OCI-LY1 (cell line): ENCODE results near the gene ADCYAP1R1.

Source experiments
- H2AFZ ChIP-seq: fragments of 200-600 bp; sonication (generic), shearing (Covaris generic); 2 replicates; pipeline ENCODE4 v1.6.0; 2014; ENCODE audit warnings: antibody characterized with exemption, mild to moderate bottlenecking, low read length
- H3F3A ChIP-seq: fragments of 200-600 bp; sonication (generic), shearing (Covaris generic); 2 replicates; pipeline ENCODE4 v1.6.0; 2014; ENCODE audit warnings: mild to moderate bottlenecking, antibody characterized with exemption, low read length, moderate library complexity; ENCODE audit not compliant: insufficient read depth
- H3K27ac ChIP-seq: fragments of 200-600 bp; sonication (generic); 2 replicates; pipeline ENCODE4 v1.5.1; 2014; ENCODE audit warnings: low read length, mixed run types, mild to moderate bottlenecking, low read depth; ENCODE audit not compliant: poor library complexity, severe bottlenecking
- H3K27me3 ChIP-seq: fragments of 200-600 bp; sonication (generic); 2 replicates; pipeline ENCODE4 v1.6.0; 2014; ENCODE audit warnings: antibody characterized with exemption, mild to moderate bottlenecking, low read length, moderate library complexity; ENCODE audit not compliant: insufficient read depth
- H3K36me3 ChIP-seq: fragments of 200-600 bp; sonication (generic); 2 replicates; pipeline ENCODE4 v1.6.1; 2014; ENCODE audit warnings: mild to moderate bottlenecking, antibody characterized with exemption, low read length, moderate library complexity, mixed read lengths; ENCODE audit not compliant: insufficient read depth
- H3K4me1 ChIP-seq: fragments of 200-600 bp; sonication (generic); 2 replicates; pipeline ENCODE4 v1.5.1; 2014; ENCODE audit warnings: mild to moderate bottlenecking, low read length, moderate library complexity; ENCODE audit not compliant: insufficient read depth, severe bottlenecking
- H3K4me2 ChIP-seq: fragments of 200-600 bp; sonication (generic), shearing (Covaris generic); 2 replicates; pipeline ENCODE4 v1.6.1; 2014; ENCODE audit warnings: low read length
- H3K4me3 ChIP-seq: fragments of 200-600 bp; sonication (generic); 2 replicates; pipeline ENCODE4 v1.5.1; 2014; ENCODE audit warnings: low read length, low read depth, mild to moderate bottlenecking, mixed read lengths; ENCODE audit not compliant: poor library complexity, severe bottlenecking
- H3K79me2 ChIP-seq: fragments of 200-600 bp; shearing (Covaris generic); 2 replicates; pipeline ENCODE4 v1.6.1; 2016; ENCODE audit warnings: mixed run types, low read length, mixed read lengths; ENCODE audit not compliant: insufficient read depth
- H3K9ac ChIP-seq: fragments of 200-600 bp; sonication (generic), shearing (Covaris generic); 2 replicates; pipeline ENCODE4 v1.6.1; 2014; ENCODE audit warnings: mild to moderate bottlenecking, low read length, mixed read lengths
- H3K9me2 ChIP-seq: fragments of 200-600 bp; sonication (generic), shearing (Covaris generic); 2 replicates; pipeline ENCODE4 v1.6.1; 2014; ENCODE audit warnings: low read depth, mild to moderate bottlenecking, low read length, mixed read lengths
- H3K9me3 ChIP-seq: fragments of 200-600 bp; shearing (Covaris generic); 2 replicates; pipeline ENCODE4 v1.6.1; 2014; ENCODE audit warnings: low read length, mixed read lengths
- H4K20me1 ChIP-seq: fragments of 200-600 bp; sonication (generic), shearing (Covaris generic); 2 replicates; pipeline ENCODE4 v1.6.0; 2016; ENCODE audit warnings: mild to moderate bottlenecking, low read length; ENCODE audit not compliant: insufficient read depth
- CTCF ChIP-seq: fragments of 200-600 bp; sonication (generic), shearing (Covaris generic); IDR thresholded peaks from 2 replicates; pipeline ENCODE4 v1.5.1; 2017; ENCODE audit warnings: mild to moderate bottlenecking, antibody characterized with exemption, low read length, moderate library complexity, mixed read lengths
- EZH2 ChIP-seq: fragments of 200-600 bp; sonication (generic), shearing (Covaris generic); IDR thresholded peaks from 2 replicates; pipeline ENCODE4 v1.8.0; 2017; ENCODE audit warnings: borderline replicate concordance, mixed run types, mild to moderate bottlenecking, antibody characterized with exemption, low read length, moderate library complexity, mixed read lengths

Gene ADCYAP1R1

DNA sequence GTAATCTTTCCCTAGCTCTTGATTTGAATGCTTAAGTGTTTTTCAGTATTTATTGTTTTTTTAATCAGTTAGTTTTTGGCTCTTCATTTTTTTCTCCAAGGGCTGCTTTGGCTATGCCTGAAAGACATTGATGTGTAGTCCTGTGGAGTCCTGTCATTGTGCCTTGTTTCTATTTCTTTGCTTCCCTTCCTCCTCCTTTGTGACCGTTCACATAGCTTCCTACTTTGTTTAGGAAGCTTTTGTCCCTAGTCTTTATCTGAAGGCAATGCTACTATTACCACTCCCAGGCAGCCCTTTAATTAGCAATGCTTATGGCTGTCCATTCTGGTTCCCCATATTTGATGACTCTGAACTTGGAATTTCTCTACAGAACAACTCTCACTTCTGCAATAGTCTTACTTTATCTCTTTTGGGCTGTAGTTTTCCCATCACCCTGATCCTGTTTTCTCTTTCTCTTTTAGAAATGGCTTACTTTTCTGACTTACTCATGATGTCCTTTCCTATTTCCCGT, 39.9 kb downstream of the ADCYAP1R1 start:
- no peaks in the 10 kb centered on the region for H3F3A ChIP-seq
- H3K27ac ChIP-seq = no peak overlapping the region
- TF ChIP-seq EZH2 (no peak), CTCF (no peak)

GRCh38 chr7:31092606-31093005, 40.5 kb downstream of the ADCYAP1R1 start:
- no peak overlapping the region for H3K27ac ChIP-seq
- no peaks in the 10 kb centered on the region for H3K36me3 ChIP-seq
- no peaks in the 10 kb centered on the region for H4K20me1 ChIP-seq
- no peaks in the 10 kb centered on the region for H3K27me3 ChIP-seq
- H3K9me3 ChIP-seq = no peaks in the 10 kb centered on the region
- no peaks in the 10 kb centered on the region for H3F3A ChIP-seq
- no peak overlapping the region for H3K4me3 ChIP-seq
- TF ChIP-seq CTCF (no peak), EZH2 (no peak)
- H3K9ac ChIP-seq = no peak overlapping the region
- no peaks in the 10 kb centered on the region for H3K79me2 ChIP-seq
- H3K9me2 ChIP-seq = no peaks in the 10 kb centered on the region
- H3K4me1 ChIP-seq = no peaks in the 10 kb centered on the region
- no peak overlapping the region for H2AFZ ChIP-seq
- H3K4me2 ChIP-seq = no peak overlapping the region

More for the DNA sequence above, 39.9 kb downstream of the ADCYAP1R1 start:
- Histone ChIP-seq H3K9me3 (no peaks in the 10 kb centered on the region), H3K4me3 (no peak overlapping the region), H3K9me2 (no peaks in the 10 kb centered on the region), H3K4me1 (no peaks in the 10 kb centered on the region), H3K4me2 (no peak overlapping the region), H4K20me1 (no peaks in the 10 kb centered on the region), H3K79me2 (no peaks in the 10 kb centered on the region), H2AFZ (no peak overlapping the region), H3K9ac (no peak overlapping the region), H3K27me3 (no peaks in the 10 kb centered on the region), H3K36me3 (no peaks in the 10 kb centered on the region)

DNA sequence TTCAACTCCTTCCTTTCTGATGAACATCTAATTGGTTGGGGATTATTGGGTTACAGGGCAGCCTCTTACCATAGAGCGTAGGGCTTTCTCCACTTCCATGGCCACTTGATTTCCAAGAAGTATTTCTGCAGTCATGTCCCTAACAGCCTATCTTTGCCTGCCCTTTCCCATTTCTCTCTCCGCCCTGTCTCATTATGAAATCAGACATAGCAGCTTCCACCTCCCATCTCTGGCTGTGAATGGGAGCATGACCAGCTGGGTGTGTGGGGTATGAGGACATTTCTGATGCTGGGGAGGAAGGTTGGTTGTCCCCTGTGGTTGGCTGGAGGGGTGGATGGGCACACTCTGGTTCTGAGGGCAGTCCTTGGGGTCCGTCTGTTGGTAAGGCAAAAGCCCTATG, 41.2 kb downstream of the ADCYAP1R1 start:
- Histone ChIP-seq H3K36me3 (no peaks in the 10 kb centered on the region), H3K27me3 (no peaks in the 10 kb centered on the region), H4K20me1 (no peaks in the 10 kb centered on the region), H3K27ac (no peak overlapping the region), H3F3A (no peaks in the 10 kb centered on the region), H3K9ac (no peak overlapping the region), H3K9me3 (no peaks in the 10 kb centered on the region), H3K4me2 (no peak overlapping the region), H3K4me3 (no peak overlapping the region), H3K9me2 (no peaks in the 10 kb centered on the region), H3K4me1 (no peaks in the 10 kb centered on the region), H2AFZ (no peak overlapping the region), H3K79me2 (no peaks in the 10 kb centered on the region)
- no peak for TF ChIP-seq EZH2
- no peak for TF ChIP-seq CTCF
